Brain microvascular endothelial cell (primary cell): ENCODE results near the gene PRSS1.
"Not testable (repeated sequence)": the region's sequence is repeated elsewhere in the genome, so short reads cannot be mapped to it uniquely, and the experiment has no call there.

ENCODE experiments used
- DNase-seq: peaks from one replicate; pipeline ENCODE4 v3.0.0-alpha.2; 2020
- H3K27ac ChIP-seq: fragments of 250-450 bp; sonication (Bioruptor Pico); 2 replicates; pipeline ENCODE4 v1.5.1; 2020; ENCODE audit warnings: mild to moderate bottlenecking, moderate library complexity
- H3K27me3 ChIP-seq: fragments of 250-450 bp; sonication (Bioruptor Pico); replicated peaks from 2 replicates; pipeline ENCODE4 v1.5.1; 2020; ENCODE audit warnings: mild to moderate bottlenecking
- H3K36me3 ChIP-seq: fragments of 250-450 bp; sonication (Bioruptor Pico); replicated peaks from 2 replicates; pipeline ENCODE4 v1.5.1; 2020; ENCODE audit warnings: mild to moderate bottlenecking
- H3K4me3 ChIP-seq: 2 replicates; pipeline ENCODE4 v1.5.1; 2011; ENCODE audit warnings: low read depth, mild to moderate bottlenecking, control low read depth, low read length, moderate library complexity
- in situ Hi-C: cut with HindIII; loops from 2 replicates; pipeline ENCODE4 v1.10.0; 2017; ENCODE audit warnings: low sequenced_read_pairs, low pct_ligation_motif_present
- TF ChIP-seq, protein P1 (sequence below): IDR thresholded peaks from 2 replicates; pipeline ENCODE4 v1.5.1; 2011; ENCODE audit warnings: low read depth, mild to moderate bottlenecking, moderate library complexity, low read length, control low read depth, inconsistent platforms; ENCODE audit errors: missing control alignments

PRSS1 gene

DNA sequence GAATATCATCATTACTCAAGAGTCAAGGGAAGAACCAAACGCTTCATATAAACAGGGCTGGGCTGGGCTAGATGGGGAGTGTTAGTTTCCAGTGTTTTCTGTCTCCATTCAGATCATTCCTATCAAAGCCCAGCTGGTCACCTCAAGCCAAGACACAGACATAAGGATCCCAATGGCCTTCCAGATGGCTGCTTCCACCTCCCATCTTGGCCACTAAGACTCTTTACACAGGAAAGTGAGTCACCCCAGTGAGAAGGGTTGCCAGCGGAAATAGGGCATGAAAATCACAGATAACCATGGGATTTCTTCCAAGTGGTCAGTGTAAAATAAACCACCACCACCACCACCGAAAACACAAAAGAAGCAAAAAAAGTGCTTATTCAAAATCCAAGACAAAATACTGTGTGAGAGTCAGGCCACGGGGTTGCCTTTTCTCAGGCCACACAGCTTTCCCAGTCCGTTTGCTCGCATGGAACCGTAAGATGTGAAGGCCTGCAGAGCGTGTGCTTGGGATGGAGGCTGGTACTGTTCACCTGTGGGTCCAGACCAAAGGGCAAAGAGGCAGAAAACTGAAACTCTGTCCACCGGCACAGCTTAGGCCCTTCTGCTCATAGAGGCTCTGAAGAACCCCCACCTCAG lies 27.1 kb downstream of the PRSS1 start:
- H3K27me3 ChIP-seq: no peaks in the 10 kb centered on the region
- no peak overlapping the region for H3K4me3 ChIP-seq
- DNase-seq: peak; percentile 63
- peak overlapping the region; percentile 24 for H3K27ac ChIP-seq
- in situ Hi-C loops: no loop called here
- no peaks in the 10 kb centered on the region for H3K36me3 ChIP-seq
- TF ChIP-seq, protein P1, sequence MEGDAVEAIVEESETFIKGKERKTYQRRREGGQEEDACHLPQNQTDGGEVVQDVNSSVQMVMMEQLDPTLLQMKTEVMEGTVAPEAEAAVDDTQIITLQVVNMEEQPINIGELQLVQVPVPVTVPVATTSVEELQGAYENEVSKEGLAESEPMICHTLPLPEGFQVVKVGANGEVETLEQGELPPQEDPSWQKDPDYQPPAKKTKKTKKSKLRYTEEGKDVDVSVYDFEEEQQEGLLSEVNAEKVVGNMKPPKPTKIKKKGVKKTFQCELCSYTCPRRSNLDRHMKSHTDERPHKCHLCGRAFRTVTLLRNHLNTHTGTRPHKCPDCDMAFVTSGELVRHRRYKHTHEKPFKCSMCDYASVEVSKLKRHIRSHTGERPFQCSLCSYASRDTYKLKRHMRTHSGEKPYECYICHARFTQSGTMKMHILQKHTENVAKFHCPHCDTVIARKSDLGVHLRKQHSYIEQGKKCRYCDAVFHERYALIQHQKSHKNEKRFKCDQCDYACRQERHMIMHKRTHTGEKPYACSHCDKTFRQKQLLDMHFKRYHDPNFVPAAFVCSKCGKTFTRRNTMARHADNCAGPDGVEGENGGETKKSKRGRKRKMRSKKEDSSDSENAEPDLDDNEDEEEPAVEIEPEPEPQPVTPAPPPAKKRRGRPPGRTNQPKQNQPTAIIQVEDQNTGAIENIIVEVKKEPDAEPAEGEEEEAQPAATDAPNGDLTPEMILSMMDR: no peak

DNA sequence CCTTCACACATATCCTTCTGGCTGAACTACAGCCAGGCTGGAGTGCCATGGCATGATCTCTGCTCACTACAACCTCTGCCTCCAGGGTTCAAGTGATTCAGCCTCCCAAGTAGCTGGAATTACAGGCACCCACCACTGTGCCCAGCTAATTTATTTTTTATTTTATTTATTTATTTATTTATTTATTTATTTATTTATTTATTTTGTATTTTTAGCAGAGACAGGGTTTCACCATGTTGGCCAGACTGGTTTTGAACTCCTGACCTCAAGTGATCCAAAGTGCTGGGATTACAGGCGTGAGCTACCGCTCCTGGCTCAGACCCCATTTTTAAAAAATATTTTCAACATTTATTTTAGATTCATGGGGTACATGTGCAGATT lies 27.6 kb downstream of the PRSS1 start:
- in situ Hi-C loops, H3K27me3 ChIP-seq, DNase-seq, H3K36me3 ChIP-seq, H3K4me3 ChIP-seq: not testable (repeated sequence)
- peak overlapping the region; percentile 24 for H3K27ac ChIP-seq

DNA sequence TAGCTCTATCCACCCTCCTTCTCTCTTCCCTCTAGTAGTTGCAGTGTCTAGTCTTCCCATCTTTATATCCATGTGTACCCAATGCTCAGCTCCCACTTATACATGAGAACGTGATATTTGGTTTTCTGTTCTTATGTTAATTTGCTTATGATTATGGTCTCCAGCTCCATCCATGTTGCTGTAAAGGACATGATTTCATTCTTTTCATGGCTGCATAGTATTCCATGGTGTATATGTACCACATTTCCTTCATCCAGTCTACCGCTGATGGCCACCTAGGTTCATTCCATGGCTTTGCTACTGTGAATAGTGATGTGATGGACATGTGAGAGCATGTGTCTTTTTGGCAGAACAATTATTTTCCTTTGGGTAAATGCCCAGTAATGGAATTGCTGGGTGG lies 28.0 kb downstream of the PRSS1 start:
- DNase-seq: no peak
- Histone ChIP-seq H3K27me3 (no peaks in the 10 kb centered on the region), H3K36me3 (no peaks in the 10 kb centered on the region), H3K4me3 (no peak overlapping the region), H3K27ac (no peak overlapping the region)
- in situ Hi-C loops: no loop called here
- TF ChIP-seq, protein P1: no peak

DNA sequence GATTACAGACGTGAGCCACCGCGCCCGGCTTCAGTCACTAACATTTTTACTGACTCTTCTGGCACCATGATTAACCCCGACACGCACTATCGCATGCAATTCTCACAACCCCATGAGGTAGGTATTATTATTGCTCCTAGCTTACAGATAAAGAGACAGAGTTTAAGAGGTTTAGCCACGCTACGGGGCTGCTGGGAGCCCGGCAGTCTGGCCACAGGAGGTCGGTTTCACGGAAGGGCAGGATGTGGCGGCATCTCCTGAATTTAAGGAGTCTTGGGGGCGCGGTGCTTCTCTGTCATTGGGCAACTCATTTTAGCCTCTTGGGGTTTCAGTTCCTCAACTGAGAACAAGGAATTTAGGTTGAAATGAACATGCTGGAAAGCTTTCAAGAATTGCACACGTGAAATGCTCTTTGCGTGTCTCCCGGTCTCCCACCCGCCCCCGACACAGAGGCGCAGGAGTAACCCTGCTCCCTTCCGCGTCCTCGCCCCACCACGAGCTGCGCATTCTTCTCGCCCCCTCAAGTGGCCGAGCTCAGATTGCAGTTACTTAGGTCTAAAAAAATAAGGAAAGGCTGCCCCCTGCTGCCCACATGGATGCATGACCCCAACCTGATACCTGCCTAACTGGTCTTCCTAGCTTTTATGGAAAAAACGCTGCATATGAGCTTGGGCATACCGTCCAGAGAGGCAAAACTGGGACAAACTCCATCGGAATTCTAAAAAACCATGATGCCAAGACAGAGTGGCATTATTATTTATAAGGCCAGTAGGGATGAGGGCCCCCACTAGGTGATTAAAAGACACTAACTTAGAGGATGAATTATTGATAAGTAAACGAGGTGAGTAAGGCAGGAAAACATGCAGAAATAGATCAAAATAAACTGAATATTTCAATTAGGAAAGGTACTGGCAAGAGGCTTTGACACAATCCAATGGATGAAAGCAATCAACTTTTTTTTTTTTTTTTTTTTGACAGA lies 33.9 kb downstream of the PRSS1 start:
- Histone ChIP-seq H3K36me3 (no peaks in the 10 kb centered on the region), H3K27me3 (no peaks in the 10 kb centered on the region), H3K27ac (no peak overlapping the region), H3K4me3 (peak overlapping the region; percentile 48)
- TF ChIP-seq, protein P1: peak; percentile 95
- peak; percentile 93 for DNase-seq
- in situ Hi-C loops: no loop called here

DNA sequence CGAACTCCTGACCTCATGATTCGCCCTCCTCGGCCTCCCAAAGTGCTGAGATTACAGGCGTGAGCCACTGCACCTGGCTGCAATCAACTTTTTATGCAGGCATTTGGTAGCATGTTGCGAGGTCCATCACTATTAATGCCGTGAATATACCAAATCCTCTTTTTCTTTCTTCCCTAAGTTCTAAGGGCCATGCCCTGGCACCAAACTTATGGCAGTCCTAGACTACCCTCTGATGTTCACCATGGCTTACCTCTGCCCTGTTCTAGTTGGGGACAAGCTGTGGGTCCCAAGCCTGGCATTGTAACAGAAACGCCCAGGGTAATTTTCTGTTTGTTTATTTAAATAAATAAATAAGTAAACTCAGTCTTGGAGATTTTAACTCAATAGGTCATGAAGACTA lies 34.8 kb downstream of the PRSS1 start:
- DNase-seq: no peak
- TF ChIP-seq, protein P1: no peak
- Histone ChIP-seq H3K4me3 (no peak overlapping the region), H3K36me3 (no peaks in the 10 kb centered on the region), H3K27me3 (no peaks in the 10 kb centered on the region), H3K27ac (no peak overlapping the region)
- in situ Hi-C loops: no loop called here

DNA sequence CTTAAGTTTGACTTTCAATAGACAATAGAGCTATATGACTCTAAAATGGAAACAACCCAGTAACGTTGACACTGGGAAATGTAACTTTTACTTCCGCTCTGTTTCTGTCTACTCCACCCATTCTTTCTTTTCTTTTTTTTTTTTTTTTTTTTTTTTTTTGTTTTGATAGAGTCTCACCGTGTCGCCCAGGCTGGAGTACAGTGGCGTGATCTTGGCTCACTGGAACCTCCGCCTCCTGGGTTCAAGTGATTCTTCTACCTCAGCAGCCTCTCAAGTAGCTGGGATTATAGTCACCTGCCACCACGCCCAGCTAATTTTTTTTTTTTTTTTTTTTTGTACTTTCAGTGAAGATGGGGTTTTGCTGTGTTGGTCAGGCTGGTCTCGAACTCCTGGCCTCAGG lies 35.4 kb downstream of the PRSS1 start:
- H3K4me3 ChIP-seq: no peak overlapping the region
- TF ChIP-seq, protein P1: no peak
- H3K27ac ChIP-seq: no peak overlapping the region
- DNase-seq: no peak
- H3K36me3 ChIP-seq: no peaks in the 10 kb centered on the region
- H3K27me3 ChIP-seq: no peaks in the 10 kb centered on the region
- in situ Hi-C loops: no loop called here
